Loucy (cell line): Measurements from ENCODE around the gene ZC3HAV1.

Experiments
- EZH2phosphoT487 ChIP-seq: fragments of 200-600 bp; IDR thresholded peaks from 2 replicates; pipeline ENCODE4 v1.6.1; 2018; ENCODE audit warnings: antibody characterized with exemption, mild to moderate bottlenecking, moderate library complexity, borderline replicate concordance
- TF ChIP-seq, protein P1 (sequence below): fragments of 200-600 bp; sonication (generic); conservative IDR thresholded peaks from 2 replicates; pipeline ENCODE4 v1.5.1; 2014; ENCODE audit warnings: mild to moderate bottlenecking, antibody characterized with exemption, low read length

DNA sequence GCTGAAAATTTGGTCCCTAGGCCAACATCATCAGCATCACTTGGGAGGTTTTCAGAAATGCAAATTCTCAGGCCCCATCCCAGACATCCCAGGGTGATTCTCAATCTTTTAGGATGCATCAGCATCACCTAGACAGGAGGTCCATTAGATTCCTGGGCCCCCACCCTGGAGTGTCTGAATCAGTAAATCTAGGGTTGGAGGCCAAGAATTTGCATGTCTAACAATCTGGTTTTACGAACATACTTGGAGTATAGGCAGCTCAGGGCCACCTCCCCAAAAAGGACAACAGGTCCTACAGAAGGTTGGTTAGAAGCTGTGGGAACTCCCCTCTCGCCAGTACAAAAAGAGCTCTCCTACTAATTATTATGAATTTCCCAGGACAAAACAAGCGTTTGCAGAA, 15.5 kb downstream of the ZC3HAV1 start:
- TF ChIP-seq, protein P1, sequence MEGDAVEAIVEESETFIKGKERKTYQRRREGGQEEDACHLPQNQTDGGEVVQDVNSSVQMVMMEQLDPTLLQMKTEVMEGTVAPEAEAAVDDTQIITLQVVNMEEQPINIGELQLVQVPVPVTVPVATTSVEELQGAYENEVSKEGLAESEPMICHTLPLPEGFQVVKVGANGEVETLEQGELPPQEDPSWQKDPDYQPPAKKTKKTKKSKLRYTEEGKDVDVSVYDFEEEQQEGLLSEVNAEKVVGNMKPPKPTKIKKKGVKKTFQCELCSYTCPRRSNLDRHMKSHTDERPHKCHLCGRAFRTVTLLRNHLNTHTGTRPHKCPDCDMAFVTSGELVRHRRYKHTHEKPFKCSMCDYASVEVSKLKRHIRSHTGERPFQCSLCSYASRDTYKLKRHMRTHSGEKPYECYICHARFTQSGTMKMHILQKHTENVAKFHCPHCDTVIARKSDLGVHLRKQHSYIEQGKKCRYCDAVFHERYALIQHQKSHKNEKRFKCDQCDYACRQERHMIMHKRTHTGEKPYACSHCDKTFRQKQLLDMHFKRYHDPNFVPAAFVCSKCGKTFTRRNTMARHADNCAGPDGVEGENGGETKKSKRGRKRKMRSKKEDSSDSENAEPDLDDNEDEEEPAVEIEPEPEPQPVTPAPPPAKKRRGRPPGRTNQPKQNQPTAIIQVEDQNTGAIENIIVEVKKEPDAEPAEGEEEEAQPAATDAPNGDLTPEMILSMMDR, result no peak
- no peak for TF ChIP-seq EZH2phosphoT487
